ENCODE data around the gene ANKS6. TPM values are rescaled to one million over a fixed set of nuclear protein-coding genes. Genes with fewer than 3 reads are reported as not detected.

ANKS6 gene
- total and polyA plus RNA-seq, 4 donors = 8.4 to 23.8 (median 20.7) TPM

DNA sequence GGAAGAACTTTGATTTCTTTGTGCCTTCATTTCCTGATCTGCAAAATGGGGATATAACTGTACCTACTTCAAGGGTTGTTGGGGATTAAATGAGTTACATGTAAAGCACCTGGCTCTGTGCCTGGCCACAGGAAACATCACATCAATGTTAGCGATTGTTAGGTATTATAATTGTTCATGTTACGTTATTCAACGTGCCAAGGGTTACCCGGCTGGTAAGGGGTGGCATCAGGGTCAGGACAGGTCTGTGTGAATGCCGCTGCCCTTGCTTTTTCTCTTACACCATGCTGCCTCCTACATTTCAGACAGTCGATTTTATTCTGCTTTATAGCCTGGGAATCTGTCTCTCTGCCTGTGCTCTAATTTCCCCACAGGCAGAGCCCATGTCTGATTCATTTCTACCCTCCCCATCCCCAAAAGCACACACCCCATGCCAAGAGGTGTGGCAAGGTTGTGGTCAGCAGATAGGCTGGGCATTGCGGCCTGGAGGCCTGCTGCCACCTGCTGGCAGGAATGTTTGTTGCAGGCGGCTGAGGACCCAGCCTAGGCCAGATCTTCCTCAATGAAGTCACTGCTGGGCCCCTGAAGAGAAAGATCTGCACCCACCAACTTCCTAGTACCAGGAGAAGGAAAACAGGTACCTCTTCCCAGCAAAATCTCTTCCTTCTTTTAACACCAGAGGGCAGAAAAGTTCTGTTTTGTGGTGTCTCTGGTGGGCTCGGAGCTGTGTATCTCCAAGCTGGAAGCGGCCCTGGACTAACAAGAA lies 5.3 kb downstream of the ANKS6 start:
- 46 to 50% methylated on average over 10 of the region's 10 CpGs for WGBS, 2 donors
- Histone ChIP-seq H3K36me3 (ENCODE audit: control insufficient read depth in 1 of 2, insufficient read depth in 2 of 2, low read length in 1 of 2) (no peaks in the 10 kb centered on the region), H3K4me3 (ENCODE audit: low read length in 2 of 2) (no peak overlapping the region), H3K27ac (ENCODE audit: low read depth in 1 of 2, low read length in 2 of 2) (peak overlapping the region in 1 of 2 donors; percentile 45), H3K27me3 (ENCODE audit: control insufficient read depth in 1 of 2, insufficient read depth in 2 of 2, low read length in 1 of 2) (no peaks in the 10 kb centered on the region), H3K4me1 (ENCODE audit: control insufficient read depth in 1 of 2, insufficient read depth in 2 of 2, low read length in 2 of 2) (no peaks in the 10 kb centered on the region), H3K9me3 (ENCODE audit: control insufficient read depth, low read length) (no peaks in the 10 kb centered on the region)
- DNase-seq = peak; percentile 90 to 95
- ATAC-seq (ENCODE audit: low FRiP score) = peak; percentile 91
- intact Hi-C loops (cut with DNase I) = loop anchor here in 1 of 2 donors (10.0 kb wide), 1 partner anchor 596 kb away; the partner anchor contains the start of gene CORO2A

DNA sequence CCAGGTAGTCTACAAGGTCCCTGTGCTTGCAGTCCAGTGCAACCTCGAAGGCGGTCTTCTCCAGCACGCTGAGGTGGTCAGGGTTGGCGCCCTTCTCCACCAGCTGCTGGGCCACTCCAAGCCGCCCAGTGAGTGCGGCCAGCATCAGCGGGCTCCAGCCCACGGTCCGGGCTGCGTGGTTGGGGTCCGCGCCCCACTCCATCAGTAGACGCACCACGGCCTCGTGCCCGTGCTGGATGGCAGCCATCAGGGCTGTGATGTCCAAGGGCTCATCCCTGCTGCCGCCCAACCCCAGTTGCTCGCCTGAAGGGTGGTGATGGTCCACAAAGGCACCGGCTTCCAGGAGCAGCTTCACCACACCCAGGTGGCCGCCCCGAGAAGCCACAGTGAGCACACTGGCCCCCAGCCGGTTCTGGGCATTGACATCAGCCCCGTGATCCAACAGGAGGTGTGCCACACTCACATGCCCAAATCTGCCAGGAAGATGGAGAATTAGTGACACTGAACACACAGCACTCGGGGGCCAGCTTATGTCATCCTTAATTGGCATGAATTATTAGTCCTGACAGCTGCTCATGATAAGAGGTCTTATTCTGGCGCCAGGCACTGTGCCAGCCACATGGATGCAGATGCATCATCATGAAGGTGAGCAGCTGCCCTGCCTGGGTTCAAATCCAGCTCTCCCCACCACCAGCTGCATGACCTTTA lies 6.1 kb downstream of the ANKS6 start:
- H3K4me1 ChIP-seq (ENCODE audit: control insufficient read depth in 1 of 2, insufficient read depth in 2 of 2, low read length in 2 of 2) = no peaks in the 10 kb centered on the region
- DNase-seq = no peak
- peaks cover 0 to 2% of the 10 kb centered on the region in 2 donors for H3K36me3 ChIP-seq (ENCODE audit: control insufficient read depth in 1 of 2, insufficient read depth in 2 of 2, low read length in 1 of 2)
- ATAC-seq (ENCODE audit: low FRiP score) = peak; percentile 2
- no peak overlapping the region for H3K4me3 ChIP-seq (ENCODE audit: low read length in 2 of 2)
- H3K27me3 ChIP-seq (ENCODE audit: control insufficient read depth in 1 of 2, insufficient read depth in 2 of 2, low read length in 1 of 2) = no peaks in the 10 kb centered on the region
- no peaks in the 10 kb centered on the region for H3K9me3 ChIP-seq (ENCODE audit: control insufficient read depth, low read length)
- intact Hi-C loops (cut with DNase I) = loop anchor here in 1 of 2 donors (10.0 kb wide), 1 partner anchor 595 kb away; the partner anchor contains the start of gene CORO2A
- WGBS, 2 donors = 88 to 90% methylated on average over 25 of the region's 25 CpGs
- no peak overlapping the region for H3K27ac ChIP-seq (ENCODE audit: low read depth in 1 of 2, low read length in 2 of 2)

DNA sequence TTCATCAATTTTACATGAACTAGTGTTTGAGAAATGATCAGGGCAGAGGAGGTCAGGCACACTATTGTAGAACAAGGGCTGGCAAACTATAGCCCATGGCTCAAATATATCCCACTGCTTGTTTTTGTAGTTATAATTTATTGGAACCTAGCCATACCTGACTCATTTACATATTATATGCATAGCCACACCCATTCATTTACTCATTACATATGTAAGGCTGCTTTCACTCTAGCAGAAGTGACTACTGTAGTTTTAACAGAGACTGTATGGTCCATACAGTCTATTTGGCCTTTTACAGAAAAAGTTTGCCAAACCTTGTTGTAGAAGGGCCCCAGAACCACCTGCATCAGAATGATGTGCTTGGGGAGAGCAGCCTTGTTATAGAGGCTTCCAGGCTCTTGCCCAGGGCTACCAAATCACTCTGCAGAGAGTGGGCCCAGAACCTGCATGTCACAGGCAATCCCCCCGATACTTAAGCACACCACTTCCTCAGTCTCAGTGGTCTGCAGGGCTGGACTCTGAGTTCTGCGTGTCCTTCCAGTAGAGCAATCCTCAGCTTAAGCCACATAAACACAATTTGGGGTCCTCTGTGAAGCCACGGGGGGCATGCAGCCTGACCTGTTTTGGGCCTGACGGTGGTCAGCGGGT lies 6.7 kb downstream of the ANKS6 start:
- Histone ChIP-seq H3K9me3 (ENCODE audit: control insufficient read depth, low read length) (no peaks in the 10 kb centered on the region), H3K4me1 (ENCODE audit: control insufficient read depth in 1 of 2, insufficient read depth in 2 of 2, low read length in 2 of 2) (no peaks in the 10 kb centered on the region), H3K27me3 (ENCODE audit: control insufficient read depth in 1 of 2, insufficient read depth in 2 of 2, low read length in 1 of 2) (no peaks in the 10 kb centered on the region), H3K27ac (ENCODE audit: low read depth in 1 of 2, low read length in 2 of 2) (no peak overlapping the region), H3K4me3 (ENCODE audit: low read length in 2 of 2) (no peak overlapping the region), H3K36me3 (ENCODE audit: control insufficient read depth in 1 of 2, insufficient read depth in 2 of 2, low read length in 1 of 2) (peaks cover 0 to 2% of the 10 kb centered on the region in 2 donors)
- intact Hi-C loops (cut with DNase I) = loop anchor here in 1 of 2 donors (10.0 kb wide), 1 partner anchor 595 kb away; the partner anchor contains the start of gene CORO2A
- DNase-seq (no peak), ATAC-seq (ENCODE audit: low FRiP score) (no peak)
- WGBS, 2 donors = 97 to 99% methylated on average over 5 of the region's 5 CpGs

DNA sequence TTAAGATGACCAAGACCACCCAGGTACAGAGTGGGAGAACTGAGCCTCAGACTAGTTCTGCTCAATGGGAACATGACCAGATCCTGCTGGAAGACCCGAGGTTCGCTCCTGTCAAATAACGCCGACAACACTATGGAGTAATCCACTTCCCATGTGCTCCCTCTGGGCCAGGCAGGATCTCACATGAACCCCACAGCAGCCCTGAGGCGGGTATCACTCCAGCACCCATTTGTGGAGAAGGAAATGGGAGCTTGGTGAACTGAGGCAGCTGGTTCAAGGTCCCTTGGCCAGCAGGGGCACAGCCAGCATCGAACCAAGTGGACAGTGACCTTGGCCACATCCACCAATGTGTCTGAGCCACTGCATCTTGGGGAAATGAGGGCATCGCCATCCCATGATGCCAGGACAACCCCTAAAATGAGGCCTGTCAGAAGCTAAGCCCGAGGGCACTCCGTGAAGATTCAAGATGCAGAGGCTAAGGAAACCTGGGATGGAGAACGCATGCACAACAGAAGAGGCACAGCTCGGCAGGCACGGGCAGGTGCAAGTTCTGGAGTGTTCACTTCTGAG lies 8.5 kb downstream of the ANKS6 start:
- intact Hi-C loops (cut with DNase I) = no loop called here
- no peak for DNase-seq
- peaks cover 0 to 2% of the 10 kb centered on the region in 2 donors for H3K36me3 ChIP-seq (ENCODE audit: control insufficient read depth in 1 of 2, insufficient read depth in 2 of 2, low read length in 1 of 2)
- WGBS, 2 donors = 96% methylated on average over 12 of the region's 12 CpGs
- ATAC-seq (ENCODE audit: low FRiP score) = no peak
- H3K4me3 ChIP-seq (ENCODE audit: low read length in 2 of 2) = no peak overlapping the region
- H3K27ac ChIP-seq (ENCODE audit: low read depth in 1 of 2, low read length in 2 of 2) = no peak overlapping the region
- no peaks in the 10 kb centered on the region for H3K4me1 ChIP-seq (ENCODE audit: control insufficient read depth in 1 of 2, insufficient read depth in 2 of 2, low read length in 2 of 2)
- no peaks in the 10 kb centered on the region for H3K9me3 ChIP-seq (ENCODE audit: control insufficient read depth, low read length)
- H3K27me3 ChIP-seq (ENCODE audit: control insufficient read depth in 1 of 2, insufficient read depth in 2 of 2, low read length in 1 of 2) = no peaks in the 10 kb centered on the region

DNA sequence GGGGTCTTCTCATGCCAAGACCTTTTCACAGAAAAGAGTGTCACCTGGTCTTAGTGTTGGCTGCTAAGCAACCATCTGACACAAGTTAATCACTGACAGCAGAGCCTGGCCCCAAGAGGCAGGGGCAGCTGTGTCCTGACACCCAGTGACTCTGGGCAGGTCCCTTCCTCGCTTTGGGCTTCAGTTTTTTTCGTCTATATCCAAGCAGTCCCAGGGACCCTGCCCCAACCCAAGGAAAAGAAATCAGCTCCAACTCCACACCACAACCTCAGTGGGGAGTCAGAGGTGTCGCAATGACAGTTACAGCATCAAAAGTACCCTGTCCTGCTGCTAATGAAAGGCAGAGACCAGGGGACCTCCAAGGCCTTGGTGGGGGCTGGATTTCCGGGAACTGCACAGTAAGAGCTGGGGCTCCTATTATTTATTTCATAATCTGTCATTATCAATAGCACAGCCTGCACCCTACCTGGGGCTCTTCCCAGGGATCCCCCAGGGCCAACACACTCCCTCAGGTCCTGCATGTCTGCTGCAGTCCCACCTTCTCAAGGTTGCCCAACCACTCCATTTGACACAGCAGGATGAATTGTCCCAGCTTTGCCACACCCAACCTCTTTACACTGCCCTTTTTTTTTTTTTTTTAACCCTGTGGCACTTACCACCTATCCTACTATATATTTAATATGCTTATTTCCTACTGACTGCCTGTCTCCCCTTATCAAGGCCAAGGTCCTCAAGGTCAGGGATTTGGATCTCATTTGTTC lies 9.4 kb downstream of the ANKS6 start:
- Histone ChIP-seq H3K36me3 (ENCODE audit: control insufficient read depth in 1 of 2, insufficient read depth in 2 of 2, low read length in 1 of 2) (peaks cover 0 to 4% of the 10 kb centered on the region in 2 donors), H3K4me3 (ENCODE audit: low read length in 2 of 2) (no peak overlapping the region), H3K4me1 (ENCODE audit: control insufficient read depth in 1 of 2, insufficient read depth in 2 of 2, low read length in 2 of 2) (no peaks in the 10 kb centered on the region), H3K27me3 (ENCODE audit: control insufficient read depth in 1 of 2, insufficient read depth in 2 of 2, low read length in 1 of 2) (no peaks in the 10 kb centered on the region), H3K9me3 (ENCODE audit: control insufficient read depth, low read length) (no peaks in the 10 kb centered on the region), H3K27ac (ENCODE audit: low read depth in 1 of 2, low read length in 2 of 2) (no peak overlapping the region)
- 95 to 97% methylated on average over 4 of the region's 4 CpGs for WGBS, 2 donors
- intact Hi-C loops (cut with DNase I) = no loop called here
- ATAC-seq (ENCODE audit: low FRiP score) (no peak), DNase-seq (no peak)

DNA sequence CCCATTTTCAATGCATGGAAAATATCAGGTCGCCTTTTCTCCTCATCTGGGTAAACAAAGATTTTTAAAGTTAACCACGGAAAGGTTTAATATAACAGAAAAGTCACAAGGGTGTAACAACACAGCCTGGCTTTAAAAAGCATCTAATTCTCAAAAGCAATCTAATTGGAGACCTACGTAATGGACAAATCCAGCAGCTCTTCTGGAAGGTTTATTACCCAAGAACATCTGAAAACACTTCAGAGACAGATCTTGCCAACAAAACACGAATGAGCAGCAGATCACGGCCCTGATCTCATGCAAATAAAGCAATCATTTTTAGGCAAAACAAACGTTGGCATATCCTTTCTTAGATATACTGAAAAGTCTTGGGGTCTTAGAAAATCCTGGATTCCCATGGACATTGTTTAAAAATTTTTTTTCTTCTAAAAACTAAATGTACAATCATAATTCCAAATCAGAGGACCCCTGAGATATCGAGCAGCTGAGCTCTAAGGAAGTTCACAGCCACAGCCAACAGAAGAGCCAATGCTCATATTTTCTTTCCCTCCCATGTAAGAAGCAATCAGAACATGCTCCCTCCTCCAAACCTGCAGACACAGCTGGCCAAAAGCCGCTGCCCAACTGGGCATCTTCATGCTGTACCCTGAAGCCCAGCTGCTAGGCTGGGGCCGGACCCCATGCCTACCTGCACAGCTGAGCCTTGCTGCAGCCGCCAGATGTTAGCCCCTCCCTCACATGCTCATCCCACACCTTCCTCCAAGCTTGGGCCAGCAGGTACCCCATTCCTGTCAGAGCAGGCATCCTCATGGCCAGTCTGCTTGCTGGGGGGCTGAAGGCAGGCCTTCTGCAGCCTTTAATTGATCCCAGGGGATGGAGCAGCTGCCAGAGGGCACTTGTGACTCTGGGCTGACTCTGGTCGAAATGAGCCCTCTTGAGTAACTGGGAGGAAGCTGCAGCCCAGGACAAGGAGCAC lies 11.2 kb downstream of the ANKS6 start:
- peaks cover 0 to 4% of the 10 kb centered on the region in 2 donors for H3K36me3 ChIP-seq (ENCODE audit: control insufficient read depth in 1 of 2, insufficient read depth in 2 of 2, low read length in 1 of 2)

GRCh38 chr9:98783518-98784226 lies 12.7 kb downstream of the ANKS6 start:
- no peak overlapping the region for H3K27ac ChIP-seq (ENCODE audit: low read depth in 1 of 2, low read length in 2 of 2)
- ATAC-seq (ENCODE audit: low FRiP score) (no peak), DNase-seq (no peak)
- H3K9me3 ChIP-seq (ENCODE audit: control insufficient read depth, low read length) = no peaks in the 10 kb centered on the region
- no peaks in the 10 kb centered on the region for H3K4me1 ChIP-seq (ENCODE audit: control insufficient read depth in 1 of 2, insufficient read depth in 2 of 2, low read length in 2 of 2)
- no peaks in the 10 kb centered on the region for H3K27me3 ChIP-seq (ENCODE audit: control insufficient read depth in 1 of 2, insufficient read depth in 2 of 2, low read length in 1 of 2)
- intact Hi-C loops (cut with DNase I) = no loop called here
- H3K36me3 ChIP-seq (ENCODE audit: control insufficient read depth in 1 of 2, insufficient read depth in 2 of 2, low read length in 1 of 2) = peaks cover 0 to 5% of the 10 kb centered on the region in 2 donors
- no peak overlapping the region for H3K4me3 ChIP-seq (ENCODE audit: low read length in 2 of 2)
- 94 to 95% methylated on average over 16 of the region's 16 CpGs for WGBS, 2 donors

More for the DNA sequence above, 11.2 kb downstream of the ANKS6 start:
- no peak for ATAC-seq (ENCODE audit: low FRiP score)
- Histone ChIP-seq H3K27ac (ENCODE audit: low read depth in 1 of 2, low read length in 2 of 2) (no peak overlapping the region), H3K9me3 (ENCODE audit: control insufficient read depth, low read length) (no peaks in the 10 kb centered on the region), H3K27me3 (ENCODE audit: control insufficient read depth in 1 of 2, insufficient read depth in 2 of 2, low read length in 1 of 2) (no peaks in the 10 kb centered on the region), H3K4me1 (ENCODE audit: control insufficient read depth in 1 of 2, insufficient read depth in 2 of 2, low read length in 2 of 2) (no peaks in the 10 kb centered on the region), H3K4me3 (ENCODE audit: low read length in 2 of 2) (no peak overlapping the region)
- 81 to 84% methylated on average over 11 of the region's 11 CpGs for WGBS, 2 donors
- no peak for DNase-seq
- intact Hi-C loops (cut with DNase I) = no loop called here
